SK-N-SH (cell line): ENCODE data around the gene ZP2. TPM values are rescaled to one million over a fixed set of nuclear protein-coding genes. Genes with fewer than 3 reads are reported as not detected.

Source experiments
- EZH2phosphoT487 ChIP-seq: fragments of 200-600 bp; sonication (generic); IDR thresholded peaks from 2 replicates; pipeline ENCODE4 v1.6.1; 2017; ENCODE audit warnings: low read depth, mixed run types, mild to moderate bottlenecking, antibody characterized with exemption, moderate library complexity, borderline replicate concordance
- GATA2 ChIP-seq: sonication (generic); formaldehyde crosslinking; IDR thresholded peaks from 2 replicates; pipeline ENCODE4 v1.5.0; 2020; ENCODE audit warnings: mild to moderate bottlenecking, missing genetic modification reagents
- MAX ChIP-seq: IDR thresholded peaks from 2 replicates; pipeline ENCODE4 v1.4.0; 2012; ENCODE audit warnings: low read depth
- POLR2AphosphoS5 ChIP-seq: IDR thresholded peaks from 2 replicates; pipeline ENCODE4 v1.6.1; 2012; ENCODE audit warnings: low read depth, low read length
- TCF12 ChIP-seq: IDR thresholded peaks from 2 replicates; pipeline ENCODE4 v1.4.0; 2012
- USF2 ChIP-seq: fragments of 150-350 bp; IDR thresholded peaks from 2 replicates; pipeline ENCODE4 v1.6.1; 2017; ENCODE audit warnings: antibody characterized with exemption, low read length, low read depth, borderline replicate concordance
- polyA plus RNA-seq, 3 experiments: library from polyadenylated mRNA; depleted of rRNA; stranded (reverse); fragments of >200 nt; gene quantifications; 2 replicates each; pipeline ENCODE4 v1.2.3, GENCODE V29; 2012
- TF ChIP-seq, protein P1 (sequence below): IDR thresholded peaks from 2 replicates; pipeline ENCODE4 v1.4.0; 2012; ENCODE audit warnings: low read depth, borderline replicate concordance

The ZP2 gene
- polyA plus RNA-seq, 1 of the 3 experiments (the other 2 are of a cell fraction), result not detected

GRCh38 chr16:21150375-21151001, 60.9 kb downstream of the ZP2 start, which contains the start of gene DNAH3 (continued):
- TF ChIP-seq, protein P1, sequence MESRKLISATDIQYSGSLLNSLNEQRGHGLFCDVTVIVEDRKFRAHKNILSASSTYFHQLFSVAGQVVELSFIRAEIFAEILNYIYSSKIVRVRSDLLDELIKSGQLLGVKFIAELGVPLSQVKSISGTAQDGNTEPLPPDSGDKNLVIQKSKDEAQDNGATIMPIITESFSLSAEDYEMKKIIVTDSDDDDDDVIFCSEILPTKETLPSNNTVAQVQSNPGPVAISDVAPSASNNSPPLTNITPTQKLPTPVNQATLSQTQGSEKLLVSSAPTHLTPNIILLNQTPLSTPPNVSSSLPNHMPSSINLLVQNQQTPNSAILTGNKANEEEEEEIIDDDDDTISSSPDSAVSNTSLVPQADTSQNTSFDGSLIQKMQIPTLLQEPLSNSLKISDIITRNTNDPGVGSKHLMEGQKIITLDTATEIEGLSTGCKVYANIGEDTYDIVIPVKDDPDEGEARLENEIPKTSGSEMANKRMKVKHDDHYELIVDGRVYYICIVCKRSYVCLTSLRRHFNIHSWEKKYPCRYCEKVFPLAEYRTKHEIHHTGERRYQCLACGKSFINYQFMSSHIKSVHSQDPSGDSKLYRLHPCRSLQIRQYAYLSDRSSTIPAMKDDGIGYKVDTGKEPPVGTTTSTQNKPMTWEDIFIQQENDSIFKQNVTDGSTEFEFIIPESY, result no peak
- no peak for TF ChIP-seq GATA2 (CRISPR knock-in tag)
- TF ChIP-seq USF2, result no peak
- no peak for TF ChIP-seq EZH2phosphoT487
- TF ChIP-seq TCF12, result no peak
- TF ChIP-seq MAX, result no peak
- TF ChIP-seq POLR2AphosphoS5, result no peak

Other genes with a start within 250 kb of the ZP2 start
- not detected in 2 replicates for gene DNAH3, start 60.7 kb downstream of the ZP2 start, polyA plus RNA-seq (2012; rRNA removed)
- 10.0 and 12.8 TPM in 2 replicates for gene LDAF1, start 52.9 kb downstream of the ZP2 start, polyA plus RNA-seq (2012; rRNA removed)
- not detected in 2 replicates for gene ANKS4B, start 22.1 kb upstream of the ZP2 start, polyA plus RNA-seq (2012; rRNA removed)
- gene CRYM, start 66.7 kb upstream of the ZP2 start, polyA plus RNA-seq (2012; rRNA removed), result 1.0 and 1.8 TPM in 2 replicates